ENCODE data around the gene CHST8. TPM values are rescaled to one million over a fixed set of nuclear protein-coding genes. Genes with fewer than 3 reads are reported as not detected.

Gene CHST8
- total RNA-seq, 1 donor: not detected

- H3K9me3 ChIP-seq (ENCODE audit: low read depth, low read length): no peaks in the 10 kb centered on the region
- no peak overlapping the region for H3K4me2 ChIP-seq (ENCODE audit: insufficient read depth, low read length)
- H3K36me3 ChIP-seq (ENCODE audit: insufficient read depth, low read length): no peaks in the 10 kb centered on the region
- no peaks in the 10 kb centered on the region for H4K20me1 ChIP-seq (ENCODE audit: insufficient read depth, low read length)
- H3K79me2 ChIP-seq (ENCODE audit: insufficient read depth, low read length): no peaks in the 10 kb centered on the region
- H2AFZ ChIP-seq (ENCODE audit: low read length): no peak overlapping the region
- TF ChIP-seq CTCF (IDR thresholded peaks at IDR 0.05; ENCODE audit: extremely low read depth, low read depth, low read length): no peak
- DNase-seq (ENCODE audit: insufficient read length, low spot score, missing footprints): no peak
- H3K27me3 ChIP-seq (ENCODE audit: insufficient read depth, low read length): peaks cover 4% of the 10 kb centered on the region
- H3K27ac ChIP-seq (ENCODE audit: low read depth, low read length): no peak overlapping the region
- H3K4me3 ChIP-seq (ENCODE audit: insufficient read depth, low read length): no peak overlapping the region
- H3K4me1 ChIP-seq (ENCODE audit: insufficient read depth, low read length): peaks cover 15% of the 10 kb centered on the region
These were observed 167.6 kb downstream of the CHST8 start for GRCh38 chr19:33789344-33789743.

GRCh38 chr19:33794683-33795369 lies 173.1 kb downstream of the CHST8 start:
- H3K79me2 ChIP-seq (ENCODE audit: insufficient read depth, low read length): no peaks in the 10 kb centered on the region
- H3K27ac ChIP-seq (ENCODE audit: low read depth, low read length): no peak overlapping the region
- H3K36me3 ChIP-seq (ENCODE audit: insufficient read depth, low read length): no peaks in the 10 kb centered on the region
- peak overlapping the region; percentile 75 for H3K4me3 ChIP-seq (ENCODE audit: insufficient read depth, low read length)
- no peaks in the 10 kb centered on the region for H3K9me3 ChIP-seq (ENCODE audit: low read depth, low read length)
- H3K4me1 ChIP-seq (ENCODE audit: insufficient read depth, low read length): peaks cover 8% of the 10 kb centered on the region
- peak overlapping the region; percentile 78 for H3K4me2 ChIP-seq (ENCODE audit: insufficient read depth, low read length)
- no peak for TF ChIP-seq CTCF (IDR thresholded peaks at IDR 0.05; ENCODE audit: extremely low read depth, low read depth, low read length)
- peak; percentile 86 for DNase-seq (ENCODE audit: insufficient read length, low spot score, missing footprints)
- H3K27me3 ChIP-seq (ENCODE audit: insufficient read depth, low read length): no peaks in the 10 kb centered on the region
- peak overlapping the region; percentile 21 for H2AFZ ChIP-seq (ENCODE audit: low read length)
- peaks cover 2% of the 10 kb centered on the region for H4K20me1 ChIP-seq (ENCODE audit: insufficient read depth, low read length)

GRCh38 chr19:33795370-33796163 lies 173.8 kb downstream of the CHST8 start:
- peaks cover 2% of the 10 kb centered on the region for H4K20me1 ChIP-seq (ENCODE audit: insufficient read depth, low read length)
- TF ChIP-seq CTCF (IDR thresholded peaks at IDR 0.05; ENCODE audit: extremely low read depth, low read depth, low read length): peak; percentile 49
- H3K9me3 ChIP-seq (ENCODE audit: low read depth, low read length): no peaks in the 10 kb centered on the region
- H2AFZ ChIP-seq (ENCODE audit: low read length): peak overlapping the region; percentile 59
- H3K4me1 ChIP-seq (ENCODE audit: insufficient read depth, low read length): peaks cover 8% of the 10 kb centered on the region
- H3K27ac ChIP-seq (ENCODE audit: low read depth, low read length): peak overlapping the region; percentile 28
- H3K4me2 ChIP-seq (ENCODE audit: insufficient read depth, low read length): peak overlapping the region; percentile 78
- no peaks in the 10 kb centered on the region for H3K27me3 ChIP-seq (ENCODE audit: insufficient read depth, low read length)
- no peaks in the 10 kb centered on the region for H3K36me3 ChIP-seq (ENCODE audit: insufficient read depth, low read length)
- H3K79me2 ChIP-seq (ENCODE audit: insufficient read depth, low read length): no peaks in the 10 kb centered on the region
- peak overlapping the region; percentile 75 for H3K4me3 ChIP-seq (ENCODE audit: insufficient read depth, low read length)
- DNase-seq (ENCODE audit: insufficient read length, low spot score, missing footprints): peak; percentile 98

All from osteoblast (primary cell).